Measurements from ENCODE around the gene CHD2. TPM values are rescaled to one million over a fixed set of nuclear protein-coding genes. Genes with fewer than 3 reads are reported as not detected.

CHD2 gene
- 100 to 1,000 TPM in 1 of 2 donors, 10 to 100 TPM in 1; 76.3 to 137 TPM for total RNA-seq

DNA sequence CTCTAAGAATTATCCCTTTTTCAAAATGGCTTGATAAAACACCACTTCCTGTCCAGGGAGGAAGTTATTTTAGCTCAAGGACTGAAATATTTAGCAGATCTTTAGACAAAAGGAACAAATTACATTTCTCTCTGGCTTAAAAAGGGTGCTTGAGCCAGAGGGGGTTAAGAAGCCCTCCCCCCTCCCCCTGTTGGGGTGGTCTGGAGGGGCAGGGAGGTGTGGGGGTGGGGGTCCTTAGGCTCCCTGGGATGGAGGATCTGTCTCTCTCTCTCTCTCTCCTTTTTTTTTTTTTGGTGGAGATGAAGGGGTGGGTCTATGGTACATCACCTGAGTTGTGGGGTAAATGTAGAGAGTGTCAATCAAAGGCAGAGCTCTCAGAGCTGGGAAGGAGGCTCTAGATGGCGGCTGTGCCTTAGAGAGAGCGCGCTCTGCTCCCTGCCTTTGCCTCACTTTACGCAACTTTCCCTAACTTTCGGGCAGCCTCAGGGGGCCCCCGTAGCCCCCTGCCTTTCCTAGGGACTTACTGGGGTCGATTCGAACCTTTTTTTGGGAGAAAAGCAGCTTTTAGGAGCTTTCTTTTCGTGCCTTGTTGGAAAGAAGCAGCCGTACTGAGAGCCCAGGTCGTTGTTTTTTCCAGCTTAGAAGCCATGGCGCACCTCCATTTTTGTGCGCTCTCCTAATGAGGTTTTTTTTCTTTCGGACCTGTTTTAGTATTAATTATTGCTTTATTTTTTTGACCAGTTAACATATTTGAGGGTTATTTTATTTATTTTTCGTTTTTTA is at the start of gene CHD2:
TSS of gene CHD2 (plus strand) at position 377 of the 783 bp plus-strand sequence. CDS start 914 bp downstream, outside the sequence.
- peaks cover 1% of the 10 kb centered on the region for H3K4me1 ChIP-seq (replicated peaks)
- TF ChIP-seq POLR2AphosphoS5 (IDR thresholded peaks at IDR 0.05) = peak; percentile 93
- TF ChIP-seq CTCF (IDR thresholded peaks at IDR 0.05) = no peak
- TF ChIP-seq POLR2A (IDR thresholded peaks at IDR 0.05) = peak; percentile 91
- no peaks in the 10 kb centered on the region for H3K9me3 ChIP-seq
- WGBS = under 1% methylated on average over 15 of the region's 15 CpGs
- H3K27ac ChIP-seq = peak within 1 kb of the TSS; percentile 98
- intact Hi-C loops (cut with DNase I) = loop anchor here (2.0 to 5.0 kb wide), 2 partner anchors 17 to 93 kb away; no protein-coding TSS in a partner anchor
- H3K36me3 ChIP-seq = no peaks in the 10 kb centered on the region
- H3K27me3 ChIP-seq (replicated peaks; ENCODE audit: insufficient read depth) = no peaks in the 10 kb centered on the region
- peak; percentile 84 for DNase-seq (ENCODE audit: low spot score)
- H3K4me3 ChIP-seq = peak within 1 kb of the TSS; percentile 55 to 63

DNA sequence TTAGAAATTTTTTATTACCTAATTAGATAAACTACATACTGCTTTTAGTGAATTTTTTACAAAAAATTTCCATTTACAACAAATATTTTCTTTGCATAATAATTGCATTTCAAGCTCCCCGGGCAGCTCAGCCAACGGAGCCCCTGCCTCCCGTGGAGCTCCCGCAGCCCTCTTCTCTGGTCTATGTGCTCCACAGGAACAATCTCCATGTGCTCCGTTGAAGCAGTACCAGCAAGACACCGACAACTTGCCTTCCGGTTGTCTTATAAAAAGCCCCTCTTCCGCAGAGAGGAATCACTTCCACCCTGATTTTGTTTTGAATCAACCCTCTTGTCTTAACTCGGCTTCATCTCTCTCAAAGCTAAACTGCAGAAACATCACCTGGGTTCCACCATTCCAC is 46.9 kb upstream of the CHD2 start:
- Histone ChIP-seq H3K27ac (no peak overlapping the region), H3K9me3 (no peaks in the 10 kb centered on the region), H3K4me3 (no peak overlapping the region), H3K36me3 (no peaks in the 10 kb centered on the region), H3K27me3 (replicated peaks; ENCODE audit: insufficient read depth) (no peaks in the 10 kb centered on the region), H3K4me1 (replicated peaks) (no peaks in the 10 kb centered on the region)
- DNase-seq (ENCODE audit: low spot score) = no peak
- 85% methylated on average over 8 of the region's 9 CpGs for WGBS
- no peak for TF ChIP-seq POLR2AphosphoS5 (IDR thresholded peaks at IDR 0.05)
- TF ChIP-seq POLR2A (IDR thresholded peaks at IDR 0.05) = no peak
- TF ChIP-seq CTCF (IDR thresholded peaks at IDR 0.05) = no peak
- intact Hi-C loops (cut with DNase I) = no loop called here

- DNase-seq (ENCODE audit: low spot score) = no peak
- TF ChIP-seq POLR2A (IDR thresholded peaks at IDR 0.05) (no peak), POLR2AphosphoS5 (IDR thresholded peaks at IDR 0.05) (no peak), CTCF (IDR thresholded peaks at IDR 0.05) (no peak)
- no peaks in the 10 kb centered on the region for H3K9me3 ChIP-seq
- no peaks in the 10 kb centered on the region for H3K27me3 ChIP-seq (replicated peaks; ENCODE audit: insufficient read depth)
- no peak overlapping the region for H3K27ac ChIP-seq
- H3K36me3 ChIP-seq = no peaks in the 10 kb centered on the region
- intact Hi-C loops (cut with DNase I) = no loop called here
- H3K4me1 ChIP-seq (replicated peaks) = no peaks in the 10 kb centered on the region
- WGBS = 94% methylated on average over 1 of the region's 1 CpG
- no peak overlapping the region for H3K4me3 ChIP-seq
Observed at GRCh38 chr15:92861742-92862141, 38.4 kb upstream of the CHD2 start.

GRCh38 chr15:92864127-92864814 is 35.9 kb upstream of the CHD2 start:
- H3K9me3 ChIP-seq = no peaks in the 10 kb centered on the region
- WGBS = 89% methylated on average over 1 of the region's 1 CpG
- no peak overlapping the region for H3K27ac ChIP-seq
- no peaks in the 10 kb centered on the region for H3K27me3 ChIP-seq (replicated peaks; ENCODE audit: insufficient read depth)
- no peaks in the 10 kb centered on the region for H3K36me3 ChIP-seq
- H3K4me1 ChIP-seq (replicated peaks) = no peaks in the 10 kb centered on the region
- DNase-seq (ENCODE audit: low spot score) = no peak
- intact Hi-C loops (cut with DNase I) = no loop called here
- H3K4me3 ChIP-seq = no peak overlapping the region
- TF ChIP-seq POLR2AphosphoS5 (IDR thresholded peaks at IDR 0.05) (no peak), POLR2A (IDR thresholded peaks at IDR 0.05) (no peak), CTCF (IDR thresholded peaks at IDR 0.05) (no peak)
